ENCODE measurements around the gene IKZF1. TPM values are rescaled to one million over a fixed set of nuclear protein-coding genes. Genes with fewer than 3 reads are reported as not detected.

IKZF1 gene
- total RNA-seq, 1 experiment from 2014 or later: 0.57 TPM

DNA sequence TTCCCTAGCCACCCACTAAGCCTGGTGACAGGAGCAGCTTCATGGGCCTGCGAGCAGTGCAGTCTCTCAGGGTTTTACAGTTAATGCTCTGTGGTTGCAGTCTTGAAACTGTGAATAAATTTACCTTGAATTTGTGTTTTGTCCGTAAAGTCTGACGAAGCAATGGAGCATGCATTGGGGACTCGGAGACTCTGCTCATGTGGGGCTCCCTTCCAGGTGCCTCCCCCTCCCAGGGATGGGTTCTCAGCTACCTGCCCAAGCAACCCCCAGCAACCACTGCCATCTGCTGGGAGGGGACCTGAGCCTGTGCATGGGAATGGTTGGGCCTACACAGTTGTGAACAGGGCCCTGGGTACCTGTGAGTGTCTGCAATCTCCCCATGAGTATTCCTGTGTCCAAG, 36.3 kb upstream of the IKZF1 start:
- no peak overlapping the region for H3K4me3 ChIP-seq (replicated peaks in 1 of 2; ENCODE audit: low read depth in 1 of 2, low read length in 2 of 2)
- BruUV-seq (replicated peaks): no TSS peak
- DNase-seq (ENCODE audit: low read depth, low spot score) (no peak), ATAC-seq (no peak)
- TF ChIP-seq SP1 (IDR thresholded peaks at IDR 0.05; ENCODE audit: low read depth) (no peak), POLR2A (IDR thresholded peaks at IDR 0.05; ENCODE audit: borderline replicate concordance, extremely low read depth, insufficient read depth, insufficient read length) (no peak), RAD21 (IDR thresholded peaks at IDR 0.05; ENCODE audit: low read depth) (no peak), ZFX (IDR thresholded peaks at IDR 0.05) (no peak), ATF3 (IDR thresholded peaks at IDR 0.05) (no peak), YY1 (IDR thresholded peaks at IDR 0.05; ENCODE audit: extremely low read depth, insufficient replicate concordance, low read depth, low read length) (no peak), POLR2AphosphoS5 (IDR thresholded peaks at IDR 0.05; ENCODE audit: low read depth, low read length) (no peak), TCF7L2 (IDR thresholded peaks at IDR 0.05; ENCODE audit: borderline replicate concordance, extremely low read depth, insufficient read depth, insufficient read length) (no peak), MAX (IDR thresholded peaks at IDR 0.05) (no peak), SIN3A (IDR thresholded peaks at IDR 0.05; ENCODE audit: low read depth) (no peak), EZH2 (IDR thresholded peaks at IDR 0.05) (no peak), CEBPB (IDR thresholded peaks at IDR 0.05; ENCODE audit: low read depth) (no peak), CTCF (IDR thresholded peaks at IDR 0.05 in 2 of 3, conservative IDR thresholded peaks at IDR 0.05 in 1 of 3; ENCODE audit: borderline replicate concordance in 1 of 3, insufficient read depth in 1 of 3, low read depth in 2 of 3, low read length in 2 of 3) (no peak), SRF (IDR thresholded peaks at IDR 0.05; ENCODE audit: low read depth) (no peak), ZNF274 (IDR thresholded peaks at IDR 0.05; ENCODE audit: low read depth, low read length) (no peak), CBX3 (IDR thresholded peaks at IDR 0.05; ENCODE audit: low read depth) (no peak), EZH2phosphoT487 (IDR thresholded peaks at IDR 0.05; ENCODE audit: borderline replicate concordance) (no peak), EGR1 (IDR thresholded peaks at IDR 0.05; ENCODE audit: low read depth) (no peak)
- TF ChIP-seq, protein P1, sequence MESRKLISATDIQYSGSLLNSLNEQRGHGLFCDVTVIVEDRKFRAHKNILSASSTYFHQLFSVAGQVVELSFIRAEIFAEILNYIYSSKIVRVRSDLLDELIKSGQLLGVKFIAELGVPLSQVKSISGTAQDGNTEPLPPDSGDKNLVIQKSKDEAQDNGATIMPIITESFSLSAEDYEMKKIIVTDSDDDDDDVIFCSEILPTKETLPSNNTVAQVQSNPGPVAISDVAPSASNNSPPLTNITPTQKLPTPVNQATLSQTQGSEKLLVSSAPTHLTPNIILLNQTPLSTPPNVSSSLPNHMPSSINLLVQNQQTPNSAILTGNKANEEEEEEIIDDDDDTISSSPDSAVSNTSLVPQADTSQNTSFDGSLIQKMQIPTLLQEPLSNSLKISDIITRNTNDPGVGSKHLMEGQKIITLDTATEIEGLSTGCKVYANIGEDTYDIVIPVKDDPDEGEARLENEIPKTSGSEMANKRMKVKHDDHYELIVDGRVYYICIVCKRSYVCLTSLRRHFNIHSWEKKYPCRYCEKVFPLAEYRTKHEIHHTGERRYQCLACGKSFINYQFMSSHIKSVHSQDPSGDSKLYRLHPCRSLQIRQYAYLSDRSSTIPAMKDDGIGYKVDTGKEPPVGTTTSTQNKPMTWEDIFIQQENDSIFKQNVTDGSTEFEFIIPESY (IDR thresholded peaks at IDR 0.05; ENCODE audit: extremely low read depth, insufficient replicate concordance, low read length): no peak
- TF ChIP-seq, protein P2, sequence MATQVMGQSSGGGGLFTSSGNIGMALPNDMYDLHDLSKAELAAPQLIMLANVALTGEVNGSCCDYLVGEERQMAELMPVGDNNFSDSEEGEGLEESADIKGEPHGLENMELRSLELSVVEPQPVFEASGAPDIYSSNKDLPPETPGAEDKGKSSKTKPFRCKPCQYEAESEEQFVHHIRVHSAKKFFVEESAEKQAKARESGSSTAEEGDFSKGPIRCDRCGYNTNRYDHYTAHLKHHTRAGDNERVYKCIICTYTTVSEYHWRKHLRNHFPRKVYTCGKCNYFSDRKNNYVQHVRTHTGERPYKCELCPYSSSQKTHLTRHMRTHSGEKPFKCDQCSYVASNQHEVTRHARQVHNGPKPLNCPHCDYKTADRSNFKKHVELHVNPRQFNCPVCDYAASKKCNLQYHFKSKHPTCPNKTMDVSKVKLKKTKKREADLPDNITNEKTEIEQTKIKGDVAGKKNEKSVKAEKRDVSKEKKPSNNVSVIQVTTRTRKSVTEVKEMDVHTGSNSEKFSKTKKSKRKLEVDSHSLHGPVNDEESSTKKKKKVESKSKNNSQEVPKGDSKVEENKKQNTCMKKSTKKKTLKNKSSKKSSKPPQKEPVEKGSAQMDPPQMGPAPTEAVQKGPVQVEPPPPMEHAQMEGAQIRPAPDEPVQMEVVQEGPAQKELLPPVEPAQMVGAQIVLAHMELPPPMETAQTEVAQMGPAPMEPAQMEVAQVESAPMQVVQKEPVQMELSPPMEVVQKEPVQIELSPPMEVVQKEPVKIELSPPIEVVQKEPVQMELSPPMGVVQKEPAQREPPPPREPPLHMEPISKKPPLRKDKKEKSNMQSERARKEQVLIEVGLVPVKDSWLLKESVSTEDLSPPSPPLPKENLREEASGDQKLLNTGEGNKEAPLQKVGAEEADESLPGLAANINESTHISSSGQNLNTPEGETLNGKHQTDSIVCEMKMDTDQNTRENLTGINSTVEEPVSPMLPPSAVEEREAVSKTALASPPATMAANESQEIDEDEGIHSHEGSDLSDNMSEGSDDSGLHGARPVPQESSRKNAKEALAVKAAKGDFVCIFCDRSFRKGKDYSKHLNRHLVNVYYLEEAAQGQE (IDR thresholded peaks at IDR 0.05; ENCODE audit: low read depth): no peak
- H4K20me1 ChIP-seq (ENCODE audit: insufficient read depth): no peaks in the 10 kb centered on the region
- no peaks in the 10 kb centered on the region for H3K9me2 ChIP-seq (ENCODE audit: insufficient read depth)
- no peaks in the 10 kb centered on the region for H3K36me3 ChIP-seq (ENCODE audit: control insufficient read depth in 1 of 2, insufficient read depth in 2 of 2, low read length in 2 of 2)
- no peak overlapping the region for H3K27ac ChIP-seq (ENCODE audit: low read depth, low read length)
- ChIA-PET CTCF (no interaction called here), RAD21 (ENCODE audit: low non-redundant PET in 1 of 2, low total read pairs in 2 of 2, uncharacterized antibody in 2 of 2, unreplicated experiment in 2 of 2) (no interaction called here), POLR2A (no interaction called here)
- no peaks in the 10 kb centered on the region for H3K9me3 ChIP-seq (ENCODE audit: control insufficient read depth in 1 of 2, insufficient read depth in 1 of 2, low read depth in 1 of 2, low read length in 2 of 2)
- H2AFZ ChIP-seq (ENCODE audit: low read depth, low read length, poor library complexity, severe bottlenecking): no peak overlapping the region
- intact Hi-C loops (cut with micrococcal nuclease): no loop called here
- no peaks in the 10 kb centered on the region for H3K4me1 ChIP-seq (ENCODE audit: control insufficient read depth in 1 of 2, insufficient read depth in 2 of 2, low read length in 2 of 2)
- H3K4me2 ChIP-seq (ENCODE audit: low read length): no peak overlapping the region
- no peak overlapping the region for H3K9ac ChIP-seq (ENCODE audit: low read length)
- no peaks in the 10 kb centered on the region for H3K27me3 ChIP-seq (ENCODE audit: insufficient read depth, low read length)
- no peaks in the 10 kb centered on the region for H3K79me2 ChIP-seq (ENCODE audit: insufficient read depth, low read length)
